SK-N-SH (cell line): ENCODE measurements around the gene MPST. TPM values are rescaled to one million over a fixed set of nuclear protein-coding genes. Genes with fewer than 3 reads are reported as not detected.

Experiments used
- CTCF ChIA-PET: fragments of 300-600, 350-600 bp; formaldehyde crosslinking; extraction: SDS; loops from one replicate; lab custom pipeline; 2021; lab: Yijun Ruan, JAX
- POLR2A ChIA-PET: fragments of 350-600 bp; sonication (Branson Sonifier 250); formaldehyde crosslinking; extraction: SDS; loops from one replicate; lab custom pipeline; 2020; ENCODE audit warnings: antibody characterized with exemption, inconsistent platforms; lab: Yijun Ruan, JAX
- DNase-seq: peaks from one replicate; pipeline ENCODE4 v3.0.0; 2012
- H2AFZ ChIP-seq: fragments of 200-600 bp; sonication (generic); 2 replicates; pipeline ENCODE4 v1.8.1; 2016; ENCODE audit warnings: antibody characterized with exemption, mild to moderate bottlenecking, low read depth
- H3F3A ChIP-seq: fragments of 200-600 bp; sonication (generic); replicated peaks from 2 replicates; pipeline ENCODE3; 2016; ENCODE audit warnings: antibody characterized with exemption, mild to moderate bottlenecking; ENCODE audit not compliant: insufficient read depth
- H3K27ac ChIP-seq, 2 experiments: fragments of 200-500 bp in 1 of 2; fragments of 200-600 bp in 1 of 2; sonication (Bioruptor generic) in 1 of 2; sonication (generic), shearing (Covaris generic) in 1 of 2; 2 replicates each; pipeline versions ENCODE4 v1.5.1 to v1.6.1; 2014 to 2016; ENCODE audit warnings: low read depth in 2 of 2, inconsistent platforms in 1 of 2, low read length in 1 of 2, mild to moderate bottlenecking in 1 of 2, mixed read lengths in 1 of 2
- H3K27me3 ChIP-seq: fragments of 200-600 bp; sonication (generic), shearing (Covaris generic); 2 replicates; pipeline ENCODE4 v1.6.1; 2016; ENCODE audit warnings: mixed run types; ENCODE audit not compliant: insufficient read depth
- H3K36me3 ChIP-seq, 2 experiments: fragments of 200-500 bp in 1 of 2; fragments of 200-600 bp in 1 of 2; sonication (Bioruptor generic) in 1 of 2; sonication (generic) in 1 of 2; replicated peaks in 1 of 2; 2 replicates each; pipeline versions ENCODE3 to v1.5.1; 2014 to 2016; ENCODE audit warnings: low read length in 1 of 2, mild to moderate bottlenecking in 1 of 2; ENCODE audit not compliant: insufficient read depth in 2 of 2, control insufficient read depth in 1 of 2
- H3K4me1 ChIP-seq, 2 experiments: fragments of 200-500 bp in 1 of 2; fragments of 200-600 bp in 1 of 2; sonication (Bioruptor generic) in 1 of 2; sonication (generic), shearing (Covaris generic) in 1 of 2; 2 replicates each; pipeline versions ENCODE4 v1.5.1 to v1.6.1; 2014 to 2016; ENCODE audit warnings: low read depth in 1 of 2, low read length in 1 of 2, mixed run types in 1 of 2; ENCODE audit not compliant: insufficient read depth in 2 of 2, control insufficient read depth in 1 of 2
- H3K4me2 ChIP-seq: fragments of 200-600 bp; sonication (generic), shearing (Covaris generic); 2 replicates; pipeline ENCODE4 v1.6.1; 2017; ENCODE audit warnings: mixed run types
- H3K4me3 ChIP-seq, 2 experiments: fragments of 200-500 bp in 1 of 2; fragments of 200-600 bp in 1 of 2; sonication (Bioruptor generic) in 1 of 2; sonication (generic), shearing (Covaris generic) in 1 of 2; 2 replicates each; pipeline versions ENCODE4 v1.5.1 to v1.8.1; 2014 to 2016; ENCODE audit warnings: low read depth in 2 of 2, inconsistent platforms in 1 of 2, low read length in 1 of 2, mild to moderate bottlenecking in 1 of 2, mixed read lengths in 1 of 2, moderate library complexity in 1 of 2
- H3K79me2 ChIP-seq: fragments of 200-600 bp; sonication (generic); 2 replicates; pipeline ENCODE4 v1.8.1; 2017; ENCODE audit warnings: mild to moderate bottlenecking; ENCODE audit not compliant: insufficient read depth
- H3K9ac ChIP-seq: fragments of 200-600 bp; sonication (generic); 2 replicates; pipeline ENCODE4 v1.6.1; 2017; ENCODE audit warnings: mixed run types
- H3K9me2 ChIP-seq: fragments of 200-600 bp; sonication (generic); 2 replicates; pipeline ENCODE4 v1.6.1; 2017; ENCODE audit warnings: mixed run types
- H3K9me3 ChIP-seq: fragments of 200-600 bp; sonication (generic); 2 replicates; pipeline ENCODE4 v1.6.1; 2017; ENCODE audit warnings: mixed run types, mild to moderate bottlenecking, moderate library complexity
- H4K20me1 ChIP-seq: fragments of 200-600 bp; sonication (generic); 2 replicates; pipeline ENCODE4 v1.6.1; 2017; ENCODE audit warnings: mild to moderate bottlenecking, mixed run types; ENCODE audit not compliant: insufficient read depth
- CHD2 ChIP-seq: fragments of 150-350 bp; IDR thresholded peaks from 2 replicates; pipeline ENCODE4 v1.6.1; 2018; ENCODE audit warnings: low read length; ENCODE audit not compliant: partially characterized antibody
- ELF1 ChIP-seq: IDR thresholded peaks from 2 replicates; pipeline ENCODE4 v1.4.0; 2012
- FOXJ3 ChIP-seq: sonication (generic); formaldehyde crosslinking; IDR thresholded peaks from 2 replicates; pipeline ENCODE4 v1.5.1; 2020; ENCODE audit warnings: mild to moderate bottlenecking, missing genetic modification reagents
- MEF2A ChIP-seq: IDR thresholded peaks from 2 replicates; pipeline ENCODE4 v1.4.0; 2012; ENCODE audit warnings: low read depth, borderline replicate concordance
- MXI1 ChIP-seq: IDR thresholded peaks from 2 replicates; pipeline ENCODE4 v1.6.1; 2012; ENCODE audit warnings: mild to moderate bottlenecking, low read depth, low read length, improper control_type of control experiment
- NRF1 ChIP-seq: IDR thresholded peaks from 2 replicates; pipeline ENCODE4 v1.6.1; 2012; ENCODE audit warnings: low read depth, mild to moderate bottlenecking, low read length
- POLR2AphosphoS5 ChIP-seq: IDR thresholded peaks from 2 replicates; pipeline ENCODE4 v1.6.1; 2012; ENCODE audit warnings: low read depth, low read length
- RCOR1 ChIP-seq: fragments of 150-350 bp; IDR thresholded peaks from 2 replicates; pipeline ENCODE4 v1.6.1; 2017; ENCODE audit warnings: antibody characterized with exemption, low read length
- RFX5 ChIP-seq: IDR thresholded peaks from 2 replicates; pipeline ENCODE4 v1.6.1; 2012; ENCODE audit warnings: mild to moderate bottlenecking, improper control_type of control experiment, low read length
- SMC3 ChIP-seq: IDR thresholded peaks from 2 replicates; pipeline ENCODE4 v1.6.1; 2012; ENCODE audit warnings: low read depth, low read length, improper control_type of control experiment
- WGBS: methylation state at CpG from one replicate; pipeline ENCODE4 v1.1.6; 2017; ENCODE audit warnings: low lambda C conversion rate; 5-methylcytosine and 5-hydroxymethylcytosine counted together
- polyA plus RNA-seq, 3 experiments: library from polyadenylated mRNA; depleted of rRNA; stranded (reverse); fragments of >200 nt; gene quantifications; 2 replicates each; pipeline ENCODE4 v1.2.3, GENCODE V29; 2012
- TF ChIP-seq, protein P1 (sequence below): IDR thresholded peaks from 2 replicates; pipeline ENCODE4 v1.4.0; 2012; ENCODE audit warnings: low read depth
- TF ChIP-seq, protein P2 (sequence below): fragments of 200-600 bp; sonication (generic); IDR thresholded peaks from 2 replicates; pipeline ENCODE4 v1.6.1; 2017; ENCODE audit warnings: antibody characterized with exemption, mild to moderate bottlenecking, moderate library complexity
- TF ChIP-seq, protein P3 (sequence below): IDR thresholded peaks from 2 replicates; pipeline ENCODE4; 2012
- TF ChIP-seq, protein P4 (sequence below): IDR thresholded peaks from 2 replicates; pipeline ENCODE4 v1.4.0; 2012; ENCODE audit warnings: low read depth, borderline replicate concordance

The MPST gene
- polyA plus RNA-seq, 1 of the 3 experiments (the other 2 are of a cell fraction), result 60.4 TPM

DNA sequence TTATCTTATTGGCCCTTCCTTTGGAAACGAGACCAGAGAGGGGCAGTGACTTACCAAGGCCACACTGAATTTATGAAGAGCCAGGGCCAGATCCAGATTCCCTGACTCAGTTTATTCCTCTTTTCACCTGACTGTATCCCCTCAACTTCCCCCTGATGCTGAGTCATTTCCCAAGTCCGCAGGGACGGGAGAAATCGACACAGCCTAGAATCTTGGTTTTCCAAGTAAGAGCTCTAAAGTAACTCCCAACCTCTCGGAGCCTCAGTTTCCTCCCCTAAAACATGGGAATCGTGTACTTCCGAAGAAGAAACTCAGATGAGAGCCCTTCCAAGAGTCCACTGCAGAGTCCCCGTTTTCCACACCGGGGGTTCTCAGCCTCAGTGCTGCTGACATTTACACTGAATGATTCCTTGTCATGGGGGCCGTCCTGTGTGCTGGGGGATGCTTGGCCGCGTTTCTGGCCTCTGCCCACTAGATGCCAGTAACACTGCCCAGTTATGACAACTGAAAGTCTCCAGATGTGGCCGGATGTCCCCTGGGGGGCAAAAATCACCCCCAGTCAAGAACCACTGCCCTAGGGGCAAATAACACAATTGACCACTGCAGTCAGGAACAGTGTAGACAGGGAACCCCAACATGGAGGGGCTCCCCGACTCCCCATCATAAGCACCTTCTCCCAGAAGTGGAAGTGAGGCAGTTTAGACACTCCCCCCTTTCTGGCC lies 11.2 kb downstream of the MPST start:
- no peak overlapping the region for H3K9ac ChIP-seq
- ChIA-PET POLR2A (no interaction called here), CTCF (interaction anchor here (0.9 to 2.2 kb wide), 4 partner anchors 10 to 169 kb away, joined by 3 to 17 read pairs (median 4); partner anchors contain the start of genes MPST and TST)
- 83% methylated on average over 10 of the region's 14 CpGs for WGBS
- no peak overlapping the region for H2AFZ ChIP-seq
- no peak overlapping the region for H3K4me3 ChIP-seq
- no peaks in the 10 kb centered on the region for H3K79me2 ChIP-seq
- TF ChIP-seq, protein P1, sequence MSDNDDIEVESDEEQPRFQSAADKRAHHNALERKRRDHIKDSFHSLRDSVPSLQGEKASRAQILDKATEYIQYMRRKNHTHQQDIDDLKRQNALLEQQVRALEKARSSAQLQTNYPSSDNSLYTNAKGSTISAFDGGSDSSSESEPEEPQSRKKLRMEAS, result no peak
- TF ChIP-seq, protein P2, sequence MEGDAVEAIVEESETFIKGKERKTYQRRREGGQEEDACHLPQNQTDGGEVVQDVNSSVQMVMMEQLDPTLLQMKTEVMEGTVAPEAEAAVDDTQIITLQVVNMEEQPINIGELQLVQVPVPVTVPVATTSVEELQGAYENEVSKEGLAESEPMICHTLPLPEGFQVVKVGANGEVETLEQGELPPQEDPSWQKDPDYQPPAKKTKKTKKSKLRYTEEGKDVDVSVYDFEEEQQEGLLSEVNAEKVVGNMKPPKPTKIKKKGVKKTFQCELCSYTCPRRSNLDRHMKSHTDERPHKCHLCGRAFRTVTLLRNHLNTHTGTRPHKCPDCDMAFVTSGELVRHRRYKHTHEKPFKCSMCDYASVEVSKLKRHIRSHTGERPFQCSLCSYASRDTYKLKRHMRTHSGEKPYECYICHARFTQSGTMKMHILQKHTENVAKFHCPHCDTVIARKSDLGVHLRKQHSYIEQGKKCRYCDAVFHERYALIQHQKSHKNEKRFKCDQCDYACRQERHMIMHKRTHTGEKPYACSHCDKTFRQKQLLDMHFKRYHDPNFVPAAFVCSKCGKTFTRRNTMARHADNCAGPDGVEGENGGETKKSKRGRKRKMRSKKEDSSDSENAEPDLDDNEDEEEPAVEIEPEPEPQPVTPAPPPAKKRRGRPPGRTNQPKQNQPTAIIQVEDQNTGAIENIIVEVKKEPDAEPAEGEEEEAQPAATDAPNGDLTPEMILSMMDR, result peak; percentile 27; the same call in 1 of the 2 replicates
- H3K4me2 ChIP-seq, result no peak overlapping the region
- peak; percentile 54 for DNase-seq
- no peaks in the 10 kb centered on the region for H3F3A ChIP-seq
- H3K9me2 ChIP-seq, result no peaks in the 10 kb centered on the region
- peaks cover 6 to 37% of the 10 kb centered on the region in 2 experiments for H3K36me3 ChIP-seq
- no peaks in the 10 kb centered on the region; a peak in 1 of 4 replicates for H3K4me1 ChIP-seq
- H4K20me1 ChIP-seq, result no peaks in the 10 kb centered on the region
- no peaks in the 10 kb centered on the region for H3K9me3 ChIP-seq
- H3K27ac ChIP-seq, result no peak overlapping the region
- H3K27me3 ChIP-seq, result no peaks in the 10 kb centered on the region

DNA sequence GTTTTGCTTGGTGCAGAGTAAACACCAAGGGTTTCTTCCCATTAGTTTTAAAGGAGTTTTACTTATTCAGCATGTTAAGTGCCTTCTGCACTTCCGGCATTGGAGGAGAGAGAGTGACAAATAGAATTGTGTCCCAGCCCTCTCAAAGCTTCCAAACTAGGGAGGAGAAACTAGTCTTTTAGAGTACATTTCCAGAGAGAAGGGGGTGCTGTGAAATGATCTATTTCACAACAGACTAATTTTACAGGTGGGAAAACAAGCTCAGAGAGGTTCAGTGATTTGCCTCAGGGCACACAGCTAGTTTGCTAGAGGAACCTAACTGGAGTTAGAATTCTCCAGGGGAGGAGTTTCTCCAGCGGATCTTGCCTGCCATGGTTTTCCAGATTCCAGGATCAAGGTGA lies 12.6 kb downstream of the MPST start:
- H2AFZ ChIP-seq, result no peak overlapping the region
- H3K4me1 ChIP-seq, result no peaks in the 10 kb centered on the region
- no peaks in the 10 kb centered on the region for H4K20me1 ChIP-seq
- POLR2A ChIA-PET, result interaction anchor here (0.7 to 1.2 kb wide), 3 partner anchors 19 to 586 kb away, joined by 3 read pairs; partner anchors contain the start of gene KCTD17
- H3K9ac ChIP-seq, result no peak overlapping the region
- H3K9me2 ChIP-seq, result no peaks in the 10 kb centered on the region
- DNase-seq, result no peak
- no peak overlapping the region for H3K4me3 ChIP-seq
- no peaks in the 10 kb centered on the region for H3F3A ChIP-seq
- H3K9me3 ChIP-seq, result no peaks in the 10 kb centered on the region
- 76% methylated on average over 2 of the region's 2 CpGs for WGBS
- CTCF ChIA-PET, result interaction anchor here (0.7 to 2.0 kb wide), 7 partner anchors 9 to 228 kb away, joined by 3 to 8 read pairs (median 5); partner anchors contain the start of genes MPST and TST
- TF ChIP-seq, protein P3, sequence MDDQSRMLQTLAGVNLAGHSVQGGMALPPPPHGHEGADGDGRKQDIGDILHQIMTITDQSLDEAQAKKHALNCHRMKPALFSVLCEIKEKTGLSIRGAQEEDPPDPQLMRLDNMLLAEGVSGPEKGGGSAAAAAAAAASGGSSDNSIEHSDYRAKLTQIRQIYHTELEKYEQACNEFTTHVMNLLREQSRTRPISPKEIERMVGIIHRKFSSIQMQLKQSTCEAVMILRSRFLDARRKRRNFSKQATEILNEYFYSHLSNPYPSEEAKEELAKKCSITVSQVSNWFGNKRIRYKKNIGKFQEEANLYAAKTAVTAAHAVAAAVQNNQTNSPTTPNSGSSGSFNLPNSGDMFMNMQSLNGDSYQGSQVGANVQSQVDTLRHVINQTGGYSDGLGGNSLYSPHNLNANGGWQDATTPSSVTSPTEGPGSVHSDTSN, result no peak
- TF ChIP-seq NRF1, result no peak
- no peak for TF ChIP-seq ELF1
- TF ChIP-seq, protein P2, result no peak
- no peak for TF ChIP-seq POLR2AphosphoS5
- no peak for TF ChIP-seq MXI1
- TF ChIP-seq SMC3, result no peak
- TF ChIP-seq FOXJ3 (CRISPR knock-in tag), result no peak
- no peak for TF ChIP-seq CHD2
- TF ChIP-seq MEF2A, result no peak
- TF ChIP-seq RCOR1, result no peak
- TF ChIP-seq, protein P4, sequence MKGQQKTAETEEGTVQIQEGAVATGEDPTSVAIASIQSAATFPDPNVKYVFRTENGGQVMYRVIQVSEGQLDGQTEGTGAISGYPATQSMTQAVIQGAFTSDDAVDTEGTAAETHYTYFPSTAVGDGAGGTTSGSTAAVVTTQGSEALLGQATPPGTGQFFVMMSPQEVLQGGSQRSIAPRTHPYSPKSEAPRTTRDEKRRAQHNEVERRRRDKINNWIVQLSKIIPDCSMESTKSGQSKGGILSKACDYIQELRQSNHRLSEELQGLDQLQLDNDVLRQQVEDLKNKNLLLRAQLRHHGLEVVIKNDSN, result no peak
- TF ChIP-seq, protein P1, result no peak
- TF ChIP-seq RFX5, result no peak
- H3K27me3 ChIP-seq, result no peaks in the 10 kb centered on the region
- no peaks in the 10 kb centered on the region for H3K79me2 ChIP-seq
- H3K27ac ChIP-seq, result no peak overlapping the region
- H3K4me2 ChIP-seq, result no peak overlapping the region
- H3K36me3 ChIP-seq, result peaks cover 0 to 26% of the 10 kb centered on the region in 2 experiments
